ENCODE data around the gene DNAJB1.
"Not testable (repeated sequence)": the region's sequence is repeated elsewhere in the genome, so short reads cannot be mapped to it uniquely, and the experiment has no call there.

The DNAJB1 gene

GRCh38 chr19:14520543-14520942, 2.3 kb upstream of the DNAJB1 start:
- DNase-seq (ENCODE audit: low read depth in 3 of 3), result no peak

DNA sequence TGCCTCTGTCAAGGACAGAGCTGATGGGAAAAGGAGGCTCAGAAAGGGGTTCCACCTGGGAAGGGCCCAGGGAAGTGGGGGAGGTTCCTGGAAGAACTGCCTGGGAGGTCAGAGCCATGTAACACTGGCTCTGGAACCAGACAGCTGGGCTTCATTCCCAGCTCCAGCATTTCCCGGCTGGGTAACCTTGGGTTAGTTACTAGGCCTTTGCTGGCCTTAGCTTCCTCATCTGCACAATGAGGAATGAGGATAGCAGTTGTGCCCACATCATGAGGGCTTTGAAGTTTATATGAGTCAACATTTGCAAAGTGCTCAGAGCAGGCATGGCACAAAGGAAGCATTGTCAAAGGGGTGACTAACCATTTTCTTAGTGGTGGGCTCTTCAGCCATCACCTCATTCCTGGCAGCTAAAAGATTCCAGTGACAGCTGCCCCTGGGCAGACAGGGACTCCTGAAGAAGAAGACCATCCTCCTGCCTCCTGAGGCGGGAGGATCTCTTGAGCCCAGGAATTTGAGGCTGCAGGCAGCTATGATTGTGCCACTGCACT, 1.7 kb upstream of the DNAJB1 start:
- DNase-seq (ENCODE audit: low read depth in 3 of 3), result no peak

- DNase-seq (ENCODE audit: low read depth in 3 of 3), result no peak
Observed at GRCh38 chr19:14519245-14519859, 1.2 kb upstream of the DNAJB1 start.

DNA sequence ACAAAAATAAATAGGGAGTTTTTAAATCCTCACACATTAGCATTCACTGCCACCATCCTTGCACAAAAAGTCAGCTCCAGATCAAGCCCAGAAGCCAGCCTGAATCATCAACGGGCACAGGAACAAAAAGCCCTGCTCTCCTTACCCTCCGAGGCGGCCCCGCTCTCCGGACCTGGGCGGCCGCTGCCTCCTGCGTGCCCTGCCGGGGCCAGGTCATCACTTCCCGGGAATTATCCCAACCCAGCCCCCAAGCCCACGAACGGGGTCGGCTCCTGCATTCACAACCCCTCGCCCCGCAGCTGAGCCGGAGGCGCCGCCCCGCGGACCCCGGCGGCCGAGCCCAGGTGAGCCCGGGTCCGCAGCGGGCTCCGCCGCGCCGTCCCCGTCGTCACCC, 754 bp downstream of the DNAJB1 start:
- DNase-seq (ENCODE audit: low read depth in 3 of 3), result no peak

DNA sequence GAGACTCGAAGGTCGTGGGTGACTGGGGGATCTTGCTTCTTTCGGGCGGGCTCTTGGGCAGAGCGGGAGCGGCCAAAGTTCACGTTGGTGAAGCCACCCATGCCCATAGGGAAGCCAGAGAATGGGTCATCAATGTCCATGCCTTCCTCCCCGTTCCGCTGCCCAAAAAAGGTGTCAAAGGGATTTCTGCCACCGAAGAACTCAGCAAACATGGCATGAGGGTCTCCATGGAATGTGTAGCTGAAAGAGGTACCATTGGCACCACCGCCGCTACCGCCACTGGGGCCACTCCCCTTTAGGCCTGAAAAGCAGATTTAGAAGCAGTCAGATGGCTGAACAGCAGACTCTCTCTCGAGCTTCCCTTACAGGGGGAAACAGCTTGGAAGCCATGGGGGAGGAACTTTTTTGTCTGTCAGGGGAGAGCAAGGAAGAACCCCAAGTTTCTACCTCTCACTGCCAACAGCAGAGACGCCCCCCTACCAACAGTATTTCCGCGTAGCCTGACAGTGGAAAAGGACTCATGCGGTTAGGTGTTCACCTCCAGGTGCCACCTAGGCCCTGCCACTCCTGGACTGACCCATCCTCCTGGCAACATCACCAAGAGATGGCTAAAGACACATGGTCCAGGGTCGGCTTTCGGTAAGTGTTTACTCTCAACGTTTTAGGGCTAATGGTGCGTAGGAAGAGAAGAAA, 1.3 kb downstream of the DNAJB1 start:
- no peak for DNase-seq (ENCODE audit: low read depth in 3 of 3)

- DNase-seq (ENCODE audit: low read depth in 3 of 3), result no peak
Observed at GRCh38 chr19:14516048-14516534, 2.1 kb downstream of the DNAJB1 start.

DNA sequence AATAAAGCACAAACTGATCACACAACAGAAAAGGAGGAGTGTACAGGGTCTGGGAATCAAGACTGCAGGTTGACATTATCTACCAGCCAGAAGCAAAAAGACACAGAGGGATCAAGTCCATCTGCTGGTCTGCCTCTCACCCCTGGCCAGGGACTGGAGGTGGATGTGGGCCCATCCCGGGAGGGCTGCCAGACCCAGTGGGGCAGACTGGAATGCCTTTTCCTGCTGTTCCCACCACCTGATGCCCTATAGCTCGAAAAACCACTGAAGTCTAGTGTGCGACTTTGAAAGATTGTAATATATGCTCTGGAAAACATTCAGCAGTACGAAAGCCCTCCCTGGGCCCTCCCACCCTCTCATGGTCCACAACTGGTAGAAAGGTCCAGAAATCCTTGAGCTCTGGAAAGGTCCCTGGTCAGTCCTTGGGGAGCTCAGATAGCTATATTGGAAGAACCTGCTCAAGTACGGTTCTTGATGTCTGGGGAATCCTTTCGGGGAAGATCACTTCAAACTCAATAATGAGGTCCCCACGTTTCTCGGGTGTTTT, 2.6 kb downstream of the DNAJB1 start:
- no peak for DNase-seq (ENCODE audit: low read depth in 3 of 3)

DNA sequence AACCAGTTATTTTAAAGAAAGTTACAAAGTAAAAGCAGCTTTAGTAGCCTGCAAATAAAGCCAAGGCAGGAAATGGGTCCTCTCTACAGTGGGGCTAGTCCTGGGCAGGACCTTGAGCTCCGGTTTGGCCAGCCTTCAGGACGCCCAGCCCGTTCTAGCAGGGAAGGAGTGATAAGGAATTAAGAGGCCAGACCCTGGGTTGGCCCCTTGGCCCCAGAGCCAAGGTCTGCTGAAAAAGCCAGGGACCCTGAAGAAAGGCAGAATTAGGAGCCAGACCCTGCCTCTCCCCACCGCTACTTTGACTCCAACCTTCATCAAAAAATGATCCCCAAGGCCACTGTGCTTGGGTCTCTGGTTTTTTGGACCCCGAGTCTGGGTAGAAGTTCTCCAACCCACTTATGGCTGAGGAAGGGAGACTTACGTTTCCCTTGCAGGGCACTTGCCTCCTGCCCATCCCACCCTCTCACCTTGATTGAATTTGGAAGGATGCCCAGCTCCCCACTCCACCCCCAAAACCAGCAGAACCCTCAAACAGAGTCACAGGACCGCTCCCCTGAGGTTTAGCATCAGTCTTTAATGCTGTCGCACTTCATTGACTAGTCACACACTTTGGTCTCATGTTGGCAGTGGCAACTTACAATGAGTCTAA, 3.9 kb downstream of the DNAJB1 start:
- no peak for DNase-seq (ENCODE audit: low read depth in 3 of 3)

DNA sequence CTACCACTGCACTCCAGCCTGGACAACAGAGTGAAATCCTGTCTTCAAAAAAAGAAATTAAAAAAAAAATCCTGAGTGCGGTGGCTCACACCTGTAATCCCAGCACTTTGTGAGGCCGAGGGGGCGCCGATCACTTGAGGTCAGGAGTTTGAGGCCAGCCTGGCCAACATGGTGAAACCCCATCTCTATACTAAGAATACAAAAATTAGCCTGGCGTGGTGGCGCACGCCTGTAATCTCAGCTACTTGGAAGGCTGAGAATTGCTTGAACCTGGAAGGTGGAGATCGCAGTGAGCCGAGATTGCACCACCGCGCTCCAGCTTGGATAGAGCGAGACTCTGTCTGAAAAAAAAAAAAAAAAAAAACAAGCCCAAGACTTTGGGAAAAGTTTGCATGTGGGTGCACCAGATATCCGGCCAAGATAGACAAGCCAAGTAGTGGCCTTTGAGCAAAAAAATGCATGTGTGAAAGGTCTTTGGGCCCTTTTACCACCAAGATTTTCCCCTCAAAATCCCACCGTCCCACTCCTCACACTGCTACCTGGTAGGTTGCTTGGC, 5.7 kb downstream of the DNAJB1 start:
- no peak for DNase-seq (ENCODE audit: low read depth in 3 of 3)

GRCh38 chr19:14511229-14511593, 7.0 kb downstream of the DNAJB1 start:
- no peak for DNase-seq (ENCODE audit: low read depth in 3 of 3)

DNA sequence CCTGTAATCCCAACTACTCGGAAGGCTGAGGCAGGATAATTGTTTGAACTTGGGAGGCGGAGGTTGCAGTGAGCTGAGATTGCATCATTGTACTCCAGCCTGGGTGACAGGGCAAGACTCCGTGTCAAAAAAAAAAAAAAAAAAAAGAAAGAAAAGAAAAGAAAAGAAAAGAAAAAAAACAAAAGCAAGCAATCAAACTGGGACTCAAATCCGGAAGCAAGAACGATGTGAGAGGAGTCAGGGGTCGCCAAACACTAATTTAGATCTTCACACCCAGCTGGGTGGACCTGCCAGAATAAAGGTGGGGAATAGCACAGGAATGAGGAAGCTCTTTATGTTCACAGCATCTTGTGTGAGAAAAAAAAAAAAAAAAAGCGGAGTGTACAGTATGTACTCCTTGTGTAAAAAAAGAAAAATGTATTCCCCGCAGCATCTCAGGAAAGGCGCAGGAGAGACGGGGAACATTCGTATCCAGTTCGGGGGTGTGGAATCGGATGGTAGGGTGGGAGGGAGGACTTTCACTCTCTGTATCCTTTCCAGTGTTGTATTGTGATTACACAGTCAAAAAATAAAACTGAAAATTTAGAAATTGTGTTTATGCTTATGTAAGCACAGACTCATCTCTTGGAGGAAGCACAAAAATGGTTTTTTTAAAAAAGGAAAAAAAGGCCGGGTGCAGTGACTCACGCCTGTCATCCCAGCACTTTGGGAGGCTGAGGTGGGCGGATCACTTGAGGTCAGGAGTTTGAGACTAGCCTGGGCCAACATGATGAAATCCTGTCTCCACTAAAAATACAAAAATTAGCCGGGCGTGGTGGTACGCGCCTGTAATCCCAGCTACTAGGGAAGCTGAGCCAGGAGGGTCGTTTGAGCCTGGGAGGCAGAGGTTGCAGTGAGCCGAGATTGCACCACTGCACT, 7.6 kb downstream of the DNAJB1 start:
- DNase-seq (ENCODE audit: low read depth in 3 of 3), result no peak

GRCh38 chr19:14507704-14508542, 10.3 kb downstream of the DNAJB1 start:
- no peak for DNase-seq (ENCODE audit: low read depth in 3 of 3)

DNA sequence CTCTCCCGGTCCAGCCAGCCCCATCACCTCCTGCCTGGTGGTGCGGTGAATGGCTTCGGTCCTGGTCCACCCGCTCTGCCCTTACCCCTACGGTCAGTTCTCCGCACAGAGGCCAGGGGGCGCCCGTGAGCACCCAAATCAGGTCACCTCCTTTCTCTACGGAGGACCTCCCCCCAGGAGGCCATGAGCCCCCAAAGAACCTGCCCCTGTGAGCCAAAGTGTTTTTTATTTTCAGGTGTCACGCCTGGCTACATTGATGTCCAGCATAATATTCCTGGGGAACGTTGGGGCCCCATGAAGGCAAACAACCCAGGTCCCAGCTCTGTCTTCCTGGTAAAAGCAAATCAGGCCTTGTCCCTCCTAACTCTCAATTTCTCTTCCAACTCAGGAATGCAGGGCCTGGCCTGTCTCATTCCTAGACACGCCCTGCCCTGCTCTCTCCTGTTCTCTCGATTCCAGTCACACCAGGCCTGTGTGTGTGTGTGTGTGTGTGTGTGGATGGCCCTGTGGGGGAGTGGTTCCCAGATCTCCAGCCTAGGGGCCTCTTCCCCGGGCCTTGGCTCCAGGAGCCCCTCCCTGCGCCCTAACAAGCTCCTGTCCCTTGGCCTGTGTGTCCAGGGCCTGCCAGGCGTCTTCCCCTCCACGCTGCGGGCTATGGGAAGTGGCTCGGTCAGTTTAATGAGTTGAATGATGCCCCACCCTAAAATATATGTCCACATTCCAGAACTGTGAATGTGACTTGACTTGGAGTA, 12.5 kb downstream of the DNAJB1 start:
- peak in 2 of 3 experiments; percentile 42 to 46 for DNase-seq (ENCODE audit: low read depth in 3 of 3)

- not testable (repeated sequence) for DNase-seq (ENCODE audit: low read depth in 3 of 3)
Observed at GRCh38 chr19:14504575-14504974, 13.6 kb downstream of the DNAJB1 start.

- no peak for DNase-seq (ENCODE audit: low read depth in 3 of 3)
Observed at GRCh38 chr19:14503285-14503684, 14.9 kb downstream of the DNAJB1 start.

- no peak for DNase-seq (ENCODE audit: low read depth in 3 of 3)
Observed at GRCh38 chr19:14502334-14503092, 15.7 kb downstream of the DNAJB1 start.

- no peak for DNase-seq (ENCODE audit: low read depth in 3 of 3)
Observed at GRCh38 chr19:14497228-14497921, 20.8 kb downstream of the DNAJB1 start.

GRCh38 chr19:14496834-14497227, 21.4 kb downstream of the DNAJB1 start:
- no peak for DNase-seq (ENCODE audit: low read depth in 3 of 3)

Data from stimulated activated CD4-positive, alpha-beta T cell treated with anti-CD3 and anti-CD28 coated beads, TNF-alpha, amount 100 ng/mL, for 4 hours (primary cell).